ENCODE data around the gene KIRREL1. TPM values are rescaled to one million over a fixed set of nuclear protein-coding genes. Genes with fewer than 3 reads are reported as not detected.

The KIRREL1 gene
- total RNA-seq, 1 experiment from 2014 or later, result 42.4 TPM

DNA sequence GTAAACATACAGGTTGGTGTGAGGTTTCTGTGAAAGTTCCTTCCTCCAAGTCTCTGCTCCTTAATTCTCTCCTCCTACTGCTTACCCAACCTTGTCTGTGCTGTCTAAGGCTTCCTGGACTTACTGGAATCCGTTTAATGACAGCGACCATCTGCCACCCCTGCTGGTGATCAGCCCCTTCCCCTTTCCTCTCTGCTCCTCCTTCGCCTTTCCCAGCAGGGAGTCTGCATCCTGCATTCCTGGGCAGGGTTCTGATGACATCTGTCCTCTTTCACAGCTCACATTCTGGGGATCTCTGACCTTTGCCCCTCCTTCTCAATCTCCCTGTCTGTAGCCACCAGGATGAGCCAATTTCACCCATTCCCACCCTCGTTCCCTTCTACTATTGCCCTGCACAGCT, 66.5 kb downstream of the KIRREL1 start:
- Mint-ChIP-seq H3K4me3 (no peak overlapping the region), H3K4me1 (peaks cover 49% of the 10 kb centered on the region), H3K9me3 (no peaks in the 10 kb centered on the region), H3K27ac (peak overlapping the region; percentile 52; the same call in 1 of the 2 replicates), H3K27me3 (ENCODE audit: low read depth) (no peaks in the 10 kb centered on the region), H3K36me3 (peaks cover 5% of the 10 kb centered on the region; the same call in 1 of the 2 replicates)
- TF ChIP-seq TEAD4 (CRISPR knock-in tag; IDR thresholded peaks at IDR 0.05) (no peak), ZNF317 (CRISPR knock-in tag; IDR thresholded peaks at IDR 0.05; ENCODE audit: borderline replicate concordance, low read depth) (no peak), JUN (CRISPR knock-in tag; IDR thresholded peaks at IDR 0.05) (no peak)
- TF ChIP-seq, protein P1, sequence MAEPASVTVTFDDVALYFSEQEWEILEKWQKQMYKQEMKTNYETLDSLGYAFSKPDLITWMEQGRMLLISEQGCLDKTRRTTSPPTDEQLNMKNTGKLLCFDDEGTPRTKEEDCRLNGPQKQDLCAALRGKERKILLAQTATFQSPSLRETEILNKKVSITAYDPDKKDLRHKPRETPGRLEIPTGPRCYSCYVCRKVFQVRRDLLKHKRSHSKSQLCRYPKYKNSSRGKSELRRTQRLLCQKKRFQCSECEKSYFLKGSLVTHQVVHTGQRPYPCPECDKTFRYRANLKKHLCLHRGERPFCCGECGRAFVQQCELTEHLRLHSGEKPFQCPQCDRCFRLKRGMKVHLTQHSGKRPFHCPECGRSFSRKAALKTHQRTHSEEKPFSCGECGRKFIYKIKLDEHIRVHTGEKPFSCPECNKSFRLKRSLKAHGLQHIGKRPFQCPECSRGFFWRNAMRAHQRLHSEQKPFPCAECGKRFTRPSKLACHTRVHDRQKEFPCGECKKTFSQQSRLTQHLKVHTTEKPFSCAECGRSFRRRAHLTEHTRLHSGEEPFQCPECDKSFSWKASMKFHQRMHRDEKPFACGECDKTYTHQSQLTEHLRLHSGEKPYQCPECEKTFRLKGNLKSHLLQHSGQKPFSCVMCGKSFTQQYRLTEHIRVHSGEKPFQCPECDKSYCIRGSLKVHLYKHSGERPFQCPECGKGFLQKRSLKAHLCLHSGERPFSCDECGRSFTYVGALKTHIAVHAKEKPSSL (CRISPR knock-in tag; conservative IDR thresholded peaks at IDR 0.05), result no peak
- TF ChIP-seq, protein P2, sequence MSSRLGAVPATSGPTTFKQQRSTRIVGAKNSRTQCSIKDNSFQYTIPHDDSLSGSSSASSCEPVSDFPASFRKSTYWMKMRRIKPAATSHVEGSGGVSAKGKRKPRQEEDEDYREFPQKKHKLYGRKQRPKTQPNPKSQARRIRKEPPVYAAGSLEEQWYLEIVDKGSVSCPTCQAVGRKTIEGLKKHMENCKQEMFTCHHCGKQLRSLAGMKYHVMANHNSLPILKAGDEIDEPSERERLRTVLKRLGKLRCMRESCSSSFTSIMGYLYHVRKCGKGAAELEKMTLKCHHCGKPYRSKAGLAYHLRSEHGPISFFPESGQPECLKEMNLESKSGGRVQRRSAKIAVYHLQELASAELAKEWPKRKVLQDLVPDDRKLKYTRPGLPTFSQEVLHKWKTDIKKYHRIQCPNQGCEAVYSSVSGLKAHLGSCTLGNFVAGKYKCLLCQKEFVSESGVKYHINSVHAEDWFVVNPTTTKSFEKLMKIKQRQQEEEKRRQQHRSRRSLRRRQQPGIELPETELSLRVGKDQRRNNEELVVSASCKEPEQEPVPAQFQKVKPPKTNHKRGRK (CRISPR knock-in tag; IDR thresholded peaks at IDR 0.05; ENCODE audit: borderline replicate concordance), result no peak
- TF ChIP-seq, protein P3, sequence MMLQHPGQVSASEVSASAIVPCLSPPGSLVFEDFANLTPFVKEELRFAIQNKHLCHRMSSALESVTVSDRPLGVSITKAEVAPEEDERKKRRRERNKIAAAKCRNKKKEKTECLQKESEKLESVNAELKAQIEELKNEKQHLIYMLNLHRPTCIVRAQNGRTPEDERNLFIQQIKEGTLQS (CRISPR knock-in tag; conservative IDR thresholded peaks at IDR 0.05), result no peak
- ChIA-PET CTCF (interaction anchor here (0.5 to 2.4 kb wide), 7 partner anchors 16 to 68 kb away, joined by 3 to 12 read pairs (median 5); no protein-coding TSS in a partner anchor), POLR2A (interaction anchor here (0.7 kb wide), 1 partner anchor 23 kb away, joined by 4 read pairs; no protein-coding TSS in a partner anchor)
- peak; percentile 73 for DNase-seq (ENCODE audit: low spot score)
- peak; percentile 65 for ATAC-seq

DNA sequence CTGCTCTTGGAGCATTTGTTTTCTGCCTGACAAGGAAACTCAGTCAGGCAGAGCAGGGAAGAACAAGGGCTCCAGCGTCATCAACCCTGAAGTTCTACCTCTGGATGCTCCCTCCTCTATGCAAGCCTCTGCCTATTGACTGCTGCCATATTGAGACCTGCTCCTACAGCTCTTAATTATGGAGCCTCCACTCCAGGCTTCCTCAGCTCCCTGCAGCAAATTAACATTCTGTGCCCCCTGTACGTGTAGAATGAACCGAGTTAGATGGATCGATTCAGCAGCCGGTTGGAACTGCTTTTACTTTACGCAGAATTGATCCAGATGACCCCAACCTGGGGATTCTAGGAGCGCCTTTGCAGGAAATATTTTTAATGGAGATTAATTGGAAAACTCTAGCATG, 68.7 kb downstream of the KIRREL1 start:
- DNase-seq (ENCODE audit: low spot score), result no peak
- ATAC-seq, result no peak
- POLR2A ChIA-PET, result no interaction called here
- no peak overlapping the region for H3K4me3 Mint-ChIP-seq
- H3K4me1 Mint-ChIP-seq, result peaks cover 42% of the 10 kb centered on the region
- CTCF ChIA-PET, result no interaction called here
- no peaks in the 10 kb centered on the region for H3K27me3 Mint-ChIP-seq (ENCODE audit: low read depth)
- peaks cover 5% of the 10 kb centered on the region; the same call in 1 of the 2 replicates for H3K36me3 Mint-ChIP-seq
- no peaks in the 10 kb centered on the region for H3K9me3 Mint-ChIP-seq
- no peak overlapping the region for H3K27ac Mint-ChIP-seq
- no peak for TF ChIP-seq ZBTB21 (CRISPR knock-in tag; IDR thresholded peaks at IDR 0.05; ENCODE audit: borderline replicate concordance)
- TF ChIP-seq GABPB1 (CRISPR knock-in tag; IDR thresholded peaks at IDR 0.05), result no peak
- TF ChIP-seq GTF2I (CRISPR knock-in tag; conservative IDR thresholded peaks at IDR 0.05), result no peak
- TF ChIP-seq, protein P4, sequence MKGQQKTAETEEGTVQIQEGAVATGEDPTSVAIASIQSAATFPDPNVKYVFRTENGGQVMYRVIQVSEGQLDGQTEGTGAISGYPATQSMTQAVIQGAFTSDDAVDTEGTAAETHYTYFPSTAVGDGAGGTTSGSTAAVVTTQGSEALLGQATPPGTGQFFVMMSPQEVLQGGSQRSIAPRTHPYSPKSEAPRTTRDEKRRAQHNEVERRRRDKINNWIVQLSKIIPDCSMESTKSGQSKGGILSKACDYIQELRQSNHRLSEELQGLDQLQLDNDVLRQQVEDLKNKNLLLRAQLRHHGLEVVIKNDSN (CRISPR knock-in tag; IDR thresholded peaks at IDR 0.05), result no peak
- TF ChIP-seq IRF2 (CRISPR knock-in tag; IDR thresholded peaks at IDR 0.05; ENCODE audit: borderline replicate concordance, low read depth), result no peak
- TF ChIP-seq JAZF1 (CRISPR knock-in tag; IDR thresholded peaks at IDR 0.05), result no peak
- TF ChIP-seq ELF4 (CRISPR knock-in tag; IDR thresholded peaks at IDR 0.05; ENCODE audit: low read depth), result no peak
- no peak for TF ChIP-seq ESRRA (CRISPR knock-in tag; IDR thresholded peaks at IDR 0.05; ENCODE audit: borderline replicate concordance)
- TF ChIP-seq CREM (CRISPR knock-in tag; IDR thresholded peaks at IDR 0.05), result no peak
- TF ChIP-seq, protein P5, sequence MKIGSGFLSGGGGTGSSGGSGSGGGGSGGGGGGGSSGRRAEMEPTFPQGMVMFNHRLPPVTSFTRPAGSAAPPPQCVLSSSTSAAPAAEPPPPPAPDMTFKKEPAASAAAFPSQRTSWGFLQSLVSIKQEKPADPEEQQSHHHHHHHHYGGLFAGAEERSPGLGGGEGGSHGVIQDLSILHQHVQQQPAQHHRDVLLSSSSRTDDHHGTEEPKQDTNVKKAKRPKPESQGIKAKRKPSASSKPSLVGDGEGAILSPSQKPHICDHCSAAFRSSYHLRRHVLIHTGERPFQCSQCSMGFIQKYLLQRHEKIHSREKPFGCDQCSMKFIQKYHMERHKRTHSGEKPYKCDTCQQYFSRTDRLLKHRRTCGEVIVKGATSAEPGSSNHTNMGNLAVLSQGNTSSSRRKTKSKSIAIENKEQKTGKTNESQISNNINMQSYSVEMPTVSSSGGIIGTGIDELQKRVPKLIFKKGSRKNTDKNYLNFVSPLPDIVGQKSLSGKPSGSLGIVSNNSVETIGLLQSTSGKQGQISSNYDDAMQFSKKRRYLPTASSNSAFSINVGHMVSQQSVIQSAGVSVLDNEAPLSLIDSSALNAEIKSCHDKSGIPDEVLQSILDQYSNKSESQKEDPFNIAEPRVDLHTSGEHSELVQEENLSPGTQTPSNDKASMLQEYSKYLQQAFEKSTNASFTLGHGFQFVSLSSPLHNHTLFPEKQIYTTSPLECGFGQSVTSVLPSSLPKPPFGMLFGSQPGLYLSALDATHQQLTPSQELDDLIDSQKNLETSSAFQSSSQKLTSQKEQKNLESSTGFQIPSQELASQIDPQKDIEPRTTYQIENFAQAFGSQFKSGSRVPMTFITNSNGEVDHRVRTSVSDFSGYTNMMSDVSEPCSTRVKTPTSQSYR (CRISPR knock-in tag; IDR thresholded peaks at IDR 0.05), result no peak
- no peak for TF ChIP-seq MXD4 (CRISPR knock-in tag; IDR thresholded peaks at IDR 0.05; ENCODE audit: borderline replicate concordance)
- TF ChIP-seq, protein P6, sequence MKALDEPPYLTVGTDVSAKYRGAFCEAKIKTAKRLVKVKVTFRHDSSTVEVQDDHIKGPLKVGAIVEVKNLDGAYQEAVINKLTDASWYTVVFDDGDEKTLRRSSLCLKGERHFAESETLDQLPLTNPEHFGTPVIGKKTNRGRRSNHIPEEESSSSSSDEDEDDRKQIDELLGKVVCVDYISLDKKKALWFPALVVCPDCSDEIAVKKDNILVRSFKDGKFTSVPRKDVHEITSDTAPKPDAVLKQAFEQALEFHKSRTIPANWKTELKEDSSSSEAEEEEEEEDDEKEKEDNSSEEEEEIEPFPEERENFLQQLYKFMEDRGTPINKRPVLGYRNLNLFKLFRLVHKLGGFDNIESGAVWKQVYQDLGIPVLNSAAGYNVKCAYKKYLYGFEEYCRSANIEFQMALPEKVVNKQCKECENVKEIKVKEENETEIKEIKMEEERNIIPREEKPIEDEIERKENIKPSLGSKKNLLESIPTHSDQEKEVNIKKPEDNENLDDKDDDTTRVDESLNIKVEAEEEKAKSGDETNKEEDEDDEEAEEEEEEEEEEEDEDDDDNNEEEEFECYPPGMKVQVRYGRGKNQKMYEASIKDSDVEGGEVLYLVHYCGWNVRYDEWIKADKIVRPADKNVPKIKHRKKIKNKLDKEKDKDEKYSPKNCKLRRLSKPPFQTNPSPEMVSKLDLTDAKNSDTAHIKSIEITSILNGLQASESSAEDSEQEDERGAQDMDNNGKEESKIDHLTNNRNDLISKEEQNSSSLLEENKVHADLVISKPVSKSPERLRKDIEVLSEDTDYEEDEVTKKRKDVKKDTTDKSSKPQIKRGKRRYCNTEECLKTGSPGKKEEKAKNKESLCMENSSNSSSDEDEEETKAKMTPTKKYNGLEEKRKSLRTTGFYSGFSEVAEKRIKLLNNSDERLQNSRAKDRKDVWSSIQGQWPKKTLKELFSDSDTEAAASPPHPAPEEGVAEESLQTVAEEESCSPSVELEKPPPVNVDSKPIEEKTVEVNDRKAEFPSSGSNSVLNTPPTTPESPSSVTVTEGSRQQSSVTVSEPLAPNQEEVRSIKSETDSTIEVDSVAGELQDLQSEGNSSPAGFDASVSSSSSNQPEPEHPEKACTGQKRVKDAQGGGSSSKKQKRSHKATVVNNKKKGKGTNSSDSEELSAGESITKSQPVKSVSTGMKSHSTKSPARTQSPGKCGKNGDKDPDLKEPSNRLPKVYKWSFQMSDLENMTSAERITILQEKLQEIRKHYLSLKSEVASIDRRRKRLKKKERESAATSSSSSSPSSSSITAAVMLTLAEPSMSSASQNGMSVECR (CRISPR knock-in tag; IDR thresholded peaks at IDR 0.05; ENCODE audit: borderline replicate concordance), result no peak
- TF ChIP-seq, protein P7, sequence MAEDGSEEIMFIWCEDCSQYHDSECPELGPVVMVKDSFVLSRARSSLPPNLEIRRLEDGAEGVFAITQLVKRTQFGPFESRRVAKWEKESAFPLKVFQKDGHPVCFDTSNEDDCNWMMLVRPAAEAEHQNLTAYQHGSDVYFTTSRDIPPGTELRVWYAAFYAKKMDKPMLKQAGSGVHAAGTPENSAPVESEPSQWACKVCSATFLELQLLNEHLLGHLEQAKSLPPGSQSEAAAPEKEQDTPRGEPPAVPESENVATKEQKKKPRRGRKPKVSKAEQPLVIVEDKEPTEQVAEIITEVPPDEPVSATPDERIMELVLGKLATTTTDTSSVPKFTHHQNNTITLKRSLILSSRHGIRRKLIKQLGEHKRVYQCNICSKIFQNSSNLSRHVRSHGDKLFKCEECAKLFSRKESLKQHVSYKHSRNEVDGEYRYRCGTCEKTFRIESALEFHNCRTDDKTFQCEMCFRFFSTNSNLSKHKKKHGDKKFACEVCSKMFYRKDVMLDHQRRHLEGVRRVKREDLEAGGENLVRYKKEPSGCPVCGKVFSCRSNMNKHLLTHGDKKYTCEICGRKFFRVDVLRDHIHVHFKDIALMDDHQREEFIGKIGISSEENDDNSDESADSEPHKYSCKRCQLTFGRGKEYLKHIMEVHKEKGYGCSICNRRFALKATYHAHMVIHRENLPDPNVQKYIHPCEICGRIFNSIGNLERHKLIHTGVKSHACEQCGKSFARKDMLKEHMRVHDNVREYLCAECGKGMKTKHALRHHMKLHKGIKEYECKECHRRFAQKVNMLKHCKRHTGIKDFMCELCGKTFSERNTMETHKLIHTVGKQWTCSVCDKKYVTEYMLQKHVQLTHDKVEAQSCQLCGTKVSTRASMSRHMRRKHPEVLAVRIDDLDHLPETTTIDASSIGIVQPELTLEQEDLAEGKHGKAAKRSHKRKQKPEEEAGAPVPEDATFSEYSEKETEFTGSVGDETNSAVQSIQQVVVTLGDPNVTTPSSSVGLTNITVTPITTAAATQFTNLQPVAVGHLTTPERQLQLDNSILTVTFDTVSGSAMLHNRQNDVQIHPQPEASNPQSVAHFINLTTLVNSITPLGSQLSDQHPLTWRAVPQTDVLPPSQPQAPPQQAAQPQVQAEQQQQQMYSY (CRISPR knock-in tag; IDR thresholded peaks at IDR 0.05), result no peak

All from WTC11 (cell line).